Measurements from ENCODE around the gene ARMC2.

The ARMC2 gene

DNA sequence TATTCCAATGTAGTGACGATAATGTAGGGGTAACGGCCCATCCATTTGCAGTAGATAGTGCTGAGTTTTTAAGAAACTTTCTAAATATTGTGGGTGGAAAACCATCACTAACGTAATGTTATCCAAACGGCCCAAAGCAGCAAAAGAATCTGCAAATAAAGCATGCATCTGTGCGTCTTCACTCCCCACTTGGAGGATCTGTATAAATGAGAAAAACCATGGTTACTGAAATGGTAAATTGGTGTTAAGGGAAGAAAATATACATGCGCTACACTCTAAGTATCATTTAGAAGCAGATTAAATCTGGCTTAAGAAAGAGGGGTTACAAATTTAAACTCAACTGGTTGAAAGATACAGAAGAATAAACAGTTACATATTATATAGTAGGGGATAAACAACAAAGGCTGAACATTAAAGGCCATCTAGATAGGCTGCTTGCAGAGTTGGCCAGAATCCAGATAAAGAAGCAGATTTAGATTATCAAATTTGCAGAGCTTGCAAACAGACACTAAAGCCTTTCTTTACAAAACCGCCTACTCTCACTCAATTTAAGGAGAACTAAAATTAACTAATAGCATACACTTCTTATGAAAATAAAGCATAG, 153.2 kb downstream of the ARMC2 start:
- peak in 1 of 2 donors; percentile 14 for DNase-seq (ENCODE audit: low read depth in 2 of 2)
- TF ChIP-seq, protein P1, sequence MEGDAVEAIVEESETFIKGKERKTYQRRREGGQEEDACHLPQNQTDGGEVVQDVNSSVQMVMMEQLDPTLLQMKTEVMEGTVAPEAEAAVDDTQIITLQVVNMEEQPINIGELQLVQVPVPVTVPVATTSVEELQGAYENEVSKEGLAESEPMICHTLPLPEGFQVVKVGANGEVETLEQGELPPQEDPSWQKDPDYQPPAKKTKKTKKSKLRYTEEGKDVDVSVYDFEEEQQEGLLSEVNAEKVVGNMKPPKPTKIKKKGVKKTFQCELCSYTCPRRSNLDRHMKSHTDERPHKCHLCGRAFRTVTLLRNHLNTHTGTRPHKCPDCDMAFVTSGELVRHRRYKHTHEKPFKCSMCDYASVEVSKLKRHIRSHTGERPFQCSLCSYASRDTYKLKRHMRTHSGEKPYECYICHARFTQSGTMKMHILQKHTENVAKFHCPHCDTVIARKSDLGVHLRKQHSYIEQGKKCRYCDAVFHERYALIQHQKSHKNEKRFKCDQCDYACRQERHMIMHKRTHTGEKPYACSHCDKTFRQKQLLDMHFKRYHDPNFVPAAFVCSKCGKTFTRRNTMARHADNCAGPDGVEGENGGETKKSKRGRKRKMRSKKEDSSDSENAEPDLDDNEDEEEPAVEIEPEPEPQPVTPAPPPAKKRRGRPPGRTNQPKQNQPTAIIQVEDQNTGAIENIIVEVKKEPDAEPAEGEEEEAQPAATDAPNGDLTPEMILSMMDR (IDR thresholded peaks at IDR 0.05; ENCODE audit: low read depth, low read length): no peak

GRCh38 chr6:109002051-109002697, 154.0 kb downstream of the ARMC2 start:
- TF ChIP-seq, protein P1 (IDR thresholded peaks at IDR 0.05; ENCODE audit: low read depth, low read length): no peak
- no peak overlapping the region for H3K4me3 ChIP-seq (replicated peaks in 1 of 2; ENCODE audit: low read depth in 2 of 2, low read length in 2 of 2)
- DNase-seq (ENCODE audit: low read depth in 2 of 2): peak; percentile 84 to 92

More for the DNA sequence above, 153.2 kb downstream of the ARMC2 start:
- no peak overlapping the region for H3K4me3 ChIP-seq (replicated peaks in 1 of 2; ENCODE audit: low read depth in 2 of 2, low read length in 2 of 2)

- TF ChIP-seq, protein P1 (IDR thresholded peaks at IDR 0.05; ENCODE audit: low read depth, low read length): no peak
- H3K4me3 ChIP-seq (replicated peaks in 1 of 2; ENCODE audit: low read depth in 2 of 2, low read length in 2 of 2): no peak overlapping the region
- DNase-seq (ENCODE audit: low read depth in 2 of 2): no peak
Measured at GRCh38 chr6:109002882-109003281, 154.7 kb downstream of the ARMC2 start.

GRCh38 chr6:109006818-109007217, 158.6 kb downstream of the ARMC2 start:
- H3K4me3 ChIP-seq (replicated peaks in 1 of 2; ENCODE audit: low read depth in 2 of 2, low read length in 2 of 2): no peak overlapping the region
- DNase-seq (ENCODE audit: low read depth in 2 of 2): no peak
- TF ChIP-seq, protein P1 (IDR thresholded peaks at IDR 0.05; ENCODE audit: low read depth, low read length): no peak

DNA sequence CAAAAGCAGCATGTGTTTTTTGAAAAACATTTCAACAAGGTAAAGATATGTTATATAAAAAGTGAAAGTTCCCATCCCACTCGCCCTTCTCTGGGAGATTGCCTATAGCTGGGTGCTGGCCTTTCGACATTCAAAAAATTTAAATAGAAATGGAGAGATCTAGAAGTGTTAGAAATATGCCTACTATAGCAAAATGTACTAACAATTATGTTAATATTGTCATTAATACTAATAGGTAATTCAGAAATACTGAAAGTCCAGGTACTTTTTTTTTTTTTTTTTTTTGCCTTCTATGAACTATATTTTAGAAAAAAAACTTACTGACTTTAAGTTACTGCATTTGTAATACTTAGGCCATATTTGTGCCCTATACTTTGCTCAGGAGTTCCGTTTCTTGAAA, 159.3 kb downstream of the ARMC2 start:
- H3K4me3 ChIP-seq (replicated peaks in 1 of 2; ENCODE audit: low read depth in 2 of 2, low read length in 2 of 2): peak overlapping the region in 1 of 2 donors; percentile 75
- DNase-seq (ENCODE audit: low read depth in 2 of 2): no peak
- TF ChIP-seq, protein P1 (IDR thresholded peaks at IDR 0.05; ENCODE audit: low read depth, low read length): no peak

DNA sequence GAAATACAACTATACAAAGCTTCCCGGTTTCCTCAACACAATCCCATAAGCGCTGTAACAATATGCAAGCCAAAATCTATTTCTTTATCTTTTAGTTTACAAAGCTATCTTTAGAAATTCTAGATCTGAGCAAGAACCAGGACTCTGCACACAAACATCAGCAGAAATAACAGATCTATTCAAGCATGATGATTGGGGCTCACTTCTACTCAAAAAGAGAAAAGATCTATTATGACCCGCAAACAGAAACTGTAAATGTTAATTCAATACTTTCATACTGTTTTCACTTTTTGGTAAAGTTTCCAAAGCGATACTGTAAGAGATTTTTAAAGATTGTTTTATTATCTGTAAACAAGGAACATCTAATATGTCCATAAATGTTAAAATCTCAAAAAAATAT, 159.8 kb downstream of the ARMC2 start:
- TF ChIP-seq, protein P1 (IDR thresholded peaks at IDR 0.05; ENCODE audit: low read depth, low read length): no peak
- no peak for DNase-seq (ENCODE audit: low read depth in 2 of 2)
- H3K4me3 ChIP-seq (replicated peaks in 1 of 2; ENCODE audit: low read depth in 2 of 2, low read length in 2 of 2): peak overlapping the region in 1 of 2 donors; percentile 75

Measured in cardiac fibroblast (primary cell).